OCI-LY3 (cell line): ENCODE data around the gene OR2A25.

ENCODE experiments used
- H2AFZ ChIP-seq: fragments of 200-600, 300-600 bp; shearing (Covaris generic); 2 replicates; pipeline ENCODE4 v1.6.0; 2014; ENCODE audit warnings: antibody characterized with exemption, low read depth, low read length
- H3K27ac ChIP-seq: fragments of 200-600, 300-600 bp; sonication (generic); 2 replicates; pipeline ENCODE4 v1.5.1; 2014; ENCODE audit warnings: mild to moderate bottlenecking, low read length, moderate library complexity, mixed read lengths
- H3K27me3 ChIP-seq: fragments of 200-600, 300-600 bp; sonication (generic); 2 replicates; pipeline ENCODE4 v1.6.1; 2014; ENCODE audit warnings: low read depth, low read length, mixed read lengths
- H3K36me3 ChIP-seq: fragments of 200-600, 300-600 bp; sonication (generic); replicated peaks from 2 replicates; pipeline ENCODE3; 2014; ENCODE audit warnings: low read depth, low read length, mixed read lengths
- H3K4me1 ChIP-seq: fragments of 300-600, 200-600 bp; sonication (generic); 2 replicates; pipeline ENCODE4 v1.6.1; 2014; ENCODE audit warnings: low read length, mixed read lengths
- H3K4me2 ChIP-seq: fragments of 200-600, 300-600 bp; sonication (generic); 2 replicates; pipeline ENCODE4 v1.6.1; 2014; ENCODE audit warnings: low read length, mixed read lengths
- H3K4me3 ChIP-seq: fragments of 300-600, 200-600 bp; sonication (generic); 2 replicates; pipeline ENCODE4 v1.5.1; 2014; ENCODE audit warnings: antibody characterized with exemption, mild to moderate bottlenecking, low read length, moderate library complexity
- H3K79me2 ChIP-seq: fragments of 300-600, 200-600 bp; shearing (Covaris generic); 2 replicates; pipeline ENCODE4 v1.6.1; 2014; ENCODE audit warnings: mild to moderate bottlenecking, low read length, mixed read lengths
- H3K9ac ChIP-seq: fragments of 300-600, 200-600 bp; shearing (Covaris generic); 2 replicates; pipeline ENCODE4 v1.6.0; 2014; ENCODE audit warnings: mild to moderate bottlenecking, low read length, moderate library complexity
- H3K9me3 ChIP-seq: fragments of 200-600, 300-600 bp; shearing (Covaris generic); 2 replicates; pipeline ENCODE4 v1.6.1; 2014; ENCODE audit warnings: low read length, mixed read lengths; ENCODE audit not compliant: insufficient read depth
- H4K20me1 ChIP-seq: fragments of 200-600, 300-600 bp; sonication (generic); 2 replicates; pipeline ENCODE4 v1.6.1; 2016; ENCODE audit warnings: low read length, mixed read lengths; ENCODE audit not compliant: insufficient read depth
- CTCF ChIP-seq: fragments of 200-600, 300-600 bp; sonication (generic); IDR thresholded peaks from 2 replicates; pipeline ENCODE4 v1.5.1; 2014; ENCODE audit warnings: antibody characterized with exemption, low read length, low read depth
- EZH2phosphoT487 ChIP-seq: fragments of 200-600 bp; shearing (Covaris generic); IDR thresholded peaks from 2 replicates; pipeline ENCODE4 v1.6.1; 2018; ENCODE audit warnings: antibody characterized with exemption, mixed run types, low read depth

Gene OR2A25

GRCh38 chr7:144036302-144036885 lies 33.2 kb upstream of the OR2A25 start:
- H3K79me2 ChIP-seq = no peaks in the 10 kb centered on the region
- peaks cover 10% of the 10 kb centered on the region for H3K27me3 ChIP-seq
- H3K27ac ChIP-seq = no peak overlapping the region
- H3K9me3 ChIP-seq = no peaks in the 10 kb centered on the region
- no peaks in the 10 kb centered on the region for H4K20me1 ChIP-seq
- no peak overlapping the region for H3K4me3 ChIP-seq
- no peak overlapping the region for H2AFZ ChIP-seq
- H3K36me3 ChIP-seq = no peaks in the 10 kb centered on the region
- no peak for TF ChIP-seq CTCF
- TF ChIP-seq EZH2phosphoT487 = no peak
- H3K4me2 ChIP-seq = no peak overlapping the region
- H3K9ac ChIP-seq = no peak overlapping the region
- no peaks in the 10 kb centered on the region for H3K4me1 ChIP-seq

DNA sequence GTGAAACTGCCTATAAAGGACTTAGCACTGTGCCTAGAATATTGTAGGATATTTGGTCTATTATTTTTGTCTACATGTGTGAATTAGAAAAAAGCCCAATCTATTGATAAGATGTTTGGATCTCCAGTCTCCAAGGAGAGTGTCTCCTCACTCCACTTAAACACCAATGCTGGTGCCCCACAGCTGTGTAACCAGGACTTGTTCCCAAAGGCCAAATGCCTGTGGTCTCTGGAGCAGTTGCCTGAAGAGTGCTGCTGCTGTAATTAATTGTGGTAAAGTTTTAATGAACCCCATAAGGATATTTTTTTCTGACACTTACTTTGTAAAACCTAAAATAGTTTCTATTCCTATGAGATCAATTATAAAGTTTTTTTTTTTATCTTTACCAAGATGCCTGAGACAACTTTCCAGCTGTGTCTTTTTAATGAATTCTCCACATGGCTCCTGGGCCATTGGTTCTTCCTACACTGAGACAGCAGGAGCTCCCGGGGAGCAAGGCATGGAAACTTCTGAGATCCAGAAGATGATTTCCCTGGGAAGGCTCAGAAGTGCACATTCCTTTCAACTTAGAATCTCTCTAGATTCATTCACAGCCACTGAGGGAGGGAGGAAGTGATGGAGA lies 32.1 kb upstream of the OR2A25 start:
- TF ChIP-seq CTCF (no peak), EZH2phosphoT487 (no peak)
- H2AFZ ChIP-seq = no peak overlapping the region

DNA sequence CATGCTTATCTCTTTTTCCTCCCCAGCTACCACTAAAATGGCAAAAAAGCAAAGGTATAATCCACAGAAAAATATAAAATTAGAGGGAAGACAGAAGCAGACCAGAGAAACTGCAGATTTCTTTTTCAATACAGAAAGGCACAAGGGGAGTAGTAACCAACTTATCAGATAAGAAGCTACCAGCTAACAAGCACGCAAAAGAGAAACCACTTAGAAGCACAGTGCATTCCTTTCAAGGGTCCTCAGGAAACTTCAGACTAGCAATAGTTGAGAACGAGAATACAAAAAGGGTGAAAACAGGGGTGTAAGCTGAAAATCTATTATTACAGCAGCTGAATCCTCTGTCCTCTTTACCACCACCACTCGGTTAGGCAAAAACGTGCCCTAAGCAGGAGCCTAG lies 30.7 kb upstream of the OR2A25 start:
- Histone ChIP-seq H3K9me3 (no peaks in the 10 kb centered on the region), H4K20me1 (no peaks in the 10 kb centered on the region), H3K79me2 (no peaks in the 10 kb centered on the region), H3K4me1 (no peaks in the 10 kb centered on the region), H2AFZ (no peak overlapping the region), H3K4me3 (no peak overlapping the region), H3K27me3 (peaks cover 9% of the 10 kb centered on the region; the same call in 1 of the 2 replicates), H3K4me2 (no peak overlapping the region), H3K9ac (no peak overlapping the region), H3K36me3 (no peaks in the 10 kb centered on the region), H3K27ac (no peak overlapping the region)
- TF ChIP-seq EZH2phosphoT487 (no peak), CTCF (no peak)

More for the DNA sequence above, 32.1 kb upstream of the OR2A25 start:
- H3K79me2 ChIP-seq = no peaks in the 10 kb centered on the region
- H3K4me1 ChIP-seq = no peaks in the 10 kb centered on the region
- H3K4me2 ChIP-seq = no peak overlapping the region
- H3K9ac ChIP-seq = no peak overlapping the region
- no peaks in the 10 kb centered on the region for H3K9me3 ChIP-seq
- no peak overlapping the region for H3K27ac ChIP-seq
- no peaks in the 10 kb centered on the region for H3K36me3 ChIP-seq
- no peaks in the 10 kb centered on the region for H4K20me1 ChIP-seq
- H3K27me3 ChIP-seq = peaks cover 13% of the 10 kb centered on the region
- no peak overlapping the region for H3K4me3 ChIP-seq

DNA sequence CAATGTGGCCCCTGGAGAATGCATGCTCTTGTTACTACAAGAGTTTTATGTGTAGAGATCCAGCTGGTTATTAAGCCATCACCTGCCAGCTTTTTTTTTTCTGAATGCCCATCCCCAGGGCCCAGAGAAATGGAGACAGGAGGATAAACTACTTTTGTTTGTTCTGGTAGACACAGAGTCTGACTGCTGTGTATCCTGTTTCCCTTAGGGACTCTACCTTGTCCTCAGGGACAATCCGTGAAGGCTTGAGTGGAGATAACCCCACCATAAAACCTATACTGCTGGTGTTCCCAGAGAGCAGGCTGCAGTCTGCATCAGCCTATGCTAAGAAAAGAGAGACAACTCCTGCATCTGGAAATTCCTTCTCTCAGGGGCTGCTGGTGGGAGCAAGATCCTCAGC lies 21.0 kb upstream of the OR2A25 start, which contains the start of gene OR2A5:
Gene OR2A5 (plus strand): TSS at position 301 of the 400 bp plus-strand sequence. CDS start 1,454 bp downstream, outside the sequence.
- Histone ChIP-seq H3K9ac (no peak within 1 kb of the TSS), H3K4me3 (no peak within 1 kb of the TSS), H3K79me2 (no peaks in the 10 kb centered on the region), H3K4me1 (no peaks in the 10 kb centered on the region), H3K27ac (no peak within 1 kb of the TSS), H3K4me2 (no peak within 1 kb of the TSS), H3K36me3 (no peaks in the 10 kb centered on the region), H3K27me3 (0 out of 2 replicates have a peak, but pooled peaks cover 3% of the 10 kb centered on the region), H2AFZ (no peak within 1 kb of the TSS), H3K9me3 (no peaks in the 10 kb centered on the region), H4K20me1 (no peaks in the 10 kb centered on the region)
- no peak for TF ChIP-seq CTCF
- TF ChIP-seq EZH2phosphoT487 = no peak
